Neuron (in vitro differentiated cells): ENCODE measurements around the gene SLC6A2.
"Not testable (repeated sequence)": the region's sequence is repeated elsewhere in the genome, so short reads cannot be mapped to it uniquely, and the experiment has no call there.

Experiments used
- H2AFZ ChIP-seq: one replicate; pipeline ENCODE4 v1.6.1; 2013; ENCODE audit warnings: low read depth, mild to moderate bottlenecking, inconsistent platforms, low read length, moderate library complexity
- H3K27me3 ChIP-seq: one replicate; pipeline ENCODE4 v1.6.1; 2013; ENCODE audit warnings: low read length; ENCODE audit not compliant: insufficient read depth
- H3K36me3 ChIP-seq: one replicate; pipeline ENCODE4 v1.6.1; 2013; ENCODE audit warnings: low read length; ENCODE audit not compliant: insufficient read depth
- H3K4me1 ChIP-seq: one replicate; pipeline ENCODE4 v1.6.1; 2013; ENCODE audit warnings: low read length; ENCODE audit not compliant: insufficient read depth
- H3K4me3 ChIP-seq: 2 replicates; pipeline ENCODE4 v1.5.1; 2013; ENCODE audit warnings: mild to moderate bottlenecking, low read length, moderate library complexity
- H3K9me3 ChIP-seq: one replicate; pipeline ENCODE4 v1.6.1; 2013; ENCODE audit warnings: low read length

Gene SLC6A2

GRCh38 chr16:55717326-55717725, 61.5 kb downstream of the SLC6A2 start:
- Histone ChIP-seq H3K9me3 (no peaks in the 10 kb centered on the region), H3K4me3 (no peak overlapping the region), H2AFZ (no peak overlapping the region), H3K36me3 (no peaks in the 10 kb centered on the region), H3K27me3 (no peaks in the 10 kb centered on the region), H3K4me1 (no peaks in the 10 kb centered on the region)

GRCh38 chr16:55725055-55725777, 69.4 kb downstream of the SLC6A2 start:
- H3K27me3 ChIP-seq = no peaks in the 10 kb centered on the region
- H3K9me3 ChIP-seq = no peaks in the 10 kb centered on the region
- H3K4me3 ChIP-seq = no peak overlapping the region
- no peaks in the 10 kb centered on the region for H3K4me1 ChIP-seq
- no peaks in the 10 kb centered on the region for H3K36me3 ChIP-seq
- H2AFZ ChIP-seq = no peak overlapping the region

GRCh38 chr16:55728797-55729196, 73.0 kb downstream of the SLC6A2 start:
- H3K4me3 ChIP-seq = no peak overlapping the region
- H3K4me1 ChIP-seq = no peaks in the 10 kb centered on the region
- H3K36me3 ChIP-seq = no peaks in the 10 kb centered on the region
- no peak overlapping the region for H2AFZ ChIP-seq
- no peaks in the 10 kb centered on the region for H3K27me3 ChIP-seq
- H3K9me3 ChIP-seq = no peaks in the 10 kb centered on the region

- H3K4me3 ChIP-seq = no peak overlapping the region
- no peaks in the 10 kb centered on the region for H3K4me1 ChIP-seq
- no peaks in the 10 kb centered on the region for H3K27me3 ChIP-seq
- no peaks in the 10 kb centered on the region for H3K36me3 ChIP-seq
- H2AFZ ChIP-seq = no peak overlapping the region
- no peaks in the 10 kb centered on the region for H3K9me3 ChIP-seq
Observed at GRCh38 chr16:55730115-55730514, 74.3 kb downstream of the SLC6A2 start.

- no peaks in the 10 kb centered on the region for H3K36me3 ChIP-seq
- H3K4me1 ChIP-seq = no peaks in the 10 kb centered on the region
- no peaks in the 10 kb centered on the region for H3K9me3 ChIP-seq
- H3K27me3 ChIP-seq = no peaks in the 10 kb centered on the region
- no peak overlapping the region for H3K4me3 ChIP-seq
- H2AFZ ChIP-seq = no peak overlapping the region
Observed at GRCh38 chr16:55732496-55732895, 76.7 kb downstream of the SLC6A2 start.

GRCh38 chr16:55734665-55735064, 78.9 kb downstream of the SLC6A2 start:
- Histone ChIP-seq H3K4me1 (no peaks in the 10 kb centered on the region), H3K36me3 (no peaks in the 10 kb centered on the region), H3K27me3 (peaks cover 4% of the 10 kb centered on the region), H3K4me3 (no peak overlapping the region), H3K9me3 (no peaks in the 10 kb centered on the region), H2AFZ (no peak overlapping the region)

GRCh38 chr16:55735120-55735781, 79.5 kb downstream of the SLC6A2 start:
- Histone ChIP-seq H3K27me3 (peaks cover 8% of the 10 kb centered on the region), H2AFZ (no peak overlapping the region), H3K36me3 (no peaks in the 10 kb centered on the region), H3K4me3 (no peak overlapping the region), H3K4me1 (no peaks in the 10 kb centered on the region), H3K9me3 (no peaks in the 10 kb centered on the region)

- no peaks in the 10 kb centered on the region for H3K9me3 ChIP-seq
- H3K4me3 ChIP-seq = no peak overlapping the region
- no peaks in the 10 kb centered on the region for H3K36me3 ChIP-seq
- no peaks in the 10 kb centered on the region for H3K4me1 ChIP-seq
- H3K27me3 ChIP-seq = peaks cover 11% of the 10 kb centered on the region
- no peak overlapping the region for H2AFZ ChIP-seq
Observed at GRCh38 chr16:55736671-55737070, 80.9 kb downstream of the SLC6A2 start.

- no peaks in the 10 kb centered on the region for H3K36me3 ChIP-seq
- peaks cover 11% of the 10 kb centered on the region for H3K27me3 ChIP-seq
- no peaks in the 10 kb centered on the region for H3K9me3 ChIP-seq
- no peak overlapping the region for H2AFZ ChIP-seq
- H3K4me3 ChIP-seq = no peak overlapping the region
- H3K4me1 ChIP-seq = no peaks in the 10 kb centered on the region
Observed at GRCh38 chr16:55737318-55737717, 81.5 kb downstream of the SLC6A2 start.

- peaks cover 11% of the 10 kb centered on the region for H3K27me3 ChIP-seq
- H3K4me3 ChIP-seq = no peak overlapping the region
- H3K9me3 ChIP-seq = no peaks in the 10 kb centered on the region
- H3K4me1 ChIP-seq = no peaks in the 10 kb centered on the region
- H2AFZ ChIP-seq = no peak overlapping the region
- no peaks in the 10 kb centered on the region for H3K36me3 ChIP-seq
Observed at GRCh38 chr16:55737966-55738365, 82.2 kb downstream of the SLC6A2 start.

- no peaks in the 10 kb centered on the region for H3K4me1 ChIP-seq
- no peaks in the 10 kb centered on the region for H3K27me3 ChIP-seq
- no peaks in the 10 kb centered on the region for H3K9me3 ChIP-seq
- H2AFZ ChIP-seq = no peak overlapping the region
- no peaks in the 10 kb centered on the region for H3K36me3 ChIP-seq
- no peak overlapping the region for H3K4me3 ChIP-seq
Observed at GRCh38 chr16:55746081-55746480, 90.3 kb downstream of the SLC6A2 start.

- H3K9me3 ChIP-seq = no peaks in the 10 kb centered on the region
- H3K4me1 ChIP-seq = no peaks in the 10 kb centered on the region
- H3K4me3 ChIP-seq = no peak overlapping the region
Observed at GRCh38 chr16:55747785-55748184, 92.0 kb downstream of the SLC6A2 start.

GRCh38 chr16:55752465-55753144, 96.8 kb downstream of the SLC6A2 start:
- not testable (repeated sequence) for H3K36me3 ChIP-seq, H3K4me3 ChIP-seq, H2AFZ ChIP-seq, H3K27me3 ChIP-seq, H3K4me1 ChIP-seq, H3K9me3 ChIP-seq

More at GRCh38 chr16:55747785-55748184, 92.0 kb downstream of the SLC6A2 start:
- H3K27me3 ChIP-seq = no peaks in the 10 kb centered on the region
- H3K36me3 ChIP-seq = no peaks in the 10 kb centered on the region
- no peak overlapping the region for H2AFZ ChIP-seq
